IMR-90 (cell line): ENCODE measurements around the gene AKR7A2. TPM values are rescaled to one million over a fixed set of nuclear protein-coding genes. Genes with fewer than 3 reads are reported as not detected.
A peak's percentile ranks its signal among the peaks of the same experiment; 100 is the strongest.

ENCODE experiments used
- ATAC-seq: fragments of 200-7000 bp; cut with Tn5 transposase; 2 replicates; pipeline ENCODE4 v1.9.1; 2020; ENCODE audit warnings: low read depth, mild to moderate bottlenecking, moderate library complexity
- BruUV-seq: library from RNA; stranded (reverse); fragments of 400-500 nt; replicated peaks from 2 replicates; lab custom pipeline; 2021; lab: Mats Ljungman, UMichigan
- CTCF ChIA-PET: fragments of 300-600 bp; formaldehyde crosslinking; extraction: SDS; loops from one replicate; lab custom pipeline; 2021; ENCODE audit warnings: antibody characterized with exemption; lab: Yijun Ruan, JAX
- POLR2A ChIA-PET: fragments of 300-600 bp; sonication (Branson Sonifier 250); formaldehyde crosslinking; loops from one replicate; lab custom pipeline; 2022; ENCODE audit warnings: antibody characterized with exemption; ENCODE audit not compliant: unreplicated experiment; lab: Charles Lee
- DNase-seq: peaks from one replicate; pipeline ENCODE4 v3.0.0; 2013
- H2AFZ ChIP-seq: replicated peaks from 2 replicates; pipeline ENCODE3; 2013; ENCODE audit warnings: low read length, mild to moderate bottlenecking; ENCODE audit not compliant: poor library complexity
- H2AK5ac ChIP-seq: 2 replicates; pipeline ENCODE4 v1.6.1; 2013; ENCODE audit warnings: low read depth, low read length, inconsistent platforms
- H2AK9ac ChIP-seq: replicated peaks from 2 replicates; pipeline ENCODE3; 2013; ENCODE audit warnings: mild to moderate bottlenecking, low read depth, low read length, moderate library complexity; ENCODE audit not compliant: poor library complexity
- H2BK120ac ChIP-seq: 2 replicates; pipeline ENCODE4 v1.6.1; 2013; ENCODE audit warnings: low read depth, low read length, inconsistent platforms
- H2BK15ac ChIP-seq: 3 replicates; pipeline ENCODE4 v1.6.1; 2013; ENCODE audit warnings: low read depth, low read length, inconsistent platforms
- H2BK20ac ChIP-seq: 2 replicates; pipeline ENCODE4 v1.6.1; 2013; ENCODE audit warnings: low read depth, mild to moderate bottlenecking, inconsistent platforms, low read length, moderate library complexity
- H2BK5ac ChIP-seq: 2 replicates; pipeline ENCODE4 v1.6.1; 2013; ENCODE audit warnings: mild to moderate bottlenecking, low read depth, low read length, inconsistent platforms; ENCODE audit not compliant: poor library complexity, severe bottlenecking
- H3K14ac ChIP-seq: replicated peaks from 2 replicates; pipeline ENCODE4 v1.6.1; 2013; ENCODE audit warnings: low read depth, low read length, inconsistent platforms
- H3K18ac ChIP-seq: 2 replicates; pipeline ENCODE4 v1.6.1; 2013; ENCODE audit warnings: low read depth, low read length, control low read depth
- H3K23ac ChIP-seq: 2 replicates; pipeline ENCODE4 v1.6.1; 2013; ENCODE audit warnings: low read depth, low read length, inconsistent platforms
- H3K27ac ChIP-seq: 2 replicates; pipeline ENCODE4 v1.5.1; 2013; ENCODE audit warnings: mild to moderate bottlenecking, control low read depth, low read length; ENCODE audit not compliant: insufficient read depth
- H3K27me3 ChIP-seq: 2 replicates; pipeline ENCODE4 v1.6.1; 2013; ENCODE audit warnings: low read length; ENCODE audit not compliant: control insufficient read depth, insufficient read depth
- H3K36me3 ChIP-seq: 2 replicates; pipeline ENCODE4 v1.6.1; 2013; ENCODE audit warnings: low read length, mixed read lengths; ENCODE audit not compliant: control insufficient read depth, insufficient read depth
- H3K4ac ChIP-seq: 2 replicates; pipeline ENCODE4 v1.6.1; 2013; ENCODE audit warnings: low read depth, low read length, inconsistent platforms
- H3K4me1 ChIP-seq: 2 replicates; pipeline ENCODE4 v1.6.1; 2013; ENCODE audit warnings: low read length, mixed read lengths; ENCODE audit not compliant: control insufficient read depth, insufficient read depth
- H3K4me2 ChIP-seq: 2 replicates; pipeline ENCODE4 v1.6.1; 2013; ENCODE audit warnings: low read depth, mild to moderate bottlenecking, control low read depth, low read length, moderate library complexity
- H3K4me3 ChIP-seq: 2 replicates; pipeline ENCODE4 v1.5.1; 2013; ENCODE audit warnings: low read depth, mild to moderate bottlenecking, control low read depth, low read length, moderate library complexity; ENCODE audit not compliant: insufficient read depth
- H3K56ac ChIP-seq: 2 replicates; pipeline ENCODE4 v1.6.1; 2013; ENCODE audit warnings: low read length, inconsistent platforms; ENCODE audit not compliant: insufficient read depth; ENCODE audit errors: extremely low read depth
- H3K79me1 ChIP-seq, 2 experiments: 2 replicates each; pipeline ENCODE4 v1.6.1; 2013; ENCODE audit warnings: low read length in 2 of 2, inconsistent platforms in 1 of 2, low read depth in 1 of 2
- H3K9ac ChIP-seq: 2 replicates; pipeline ENCODE4 v1.6.1; 2013; ENCODE audit warnings: low read depth, low read length, control low read depth
- H3K9me1 ChIP-seq: 2 replicates; pipeline ENCODE4 v1.6.1; 2013; ENCODE audit warnings: low read length, inconsistent platforms; ENCODE audit not compliant: insufficient read depth
- H3K9me3 ChIP-seq: 2 replicates; pipeline ENCODE4 v1.6.1; 2013; ENCODE audit warnings: low read length; ENCODE audit not compliant: control insufficient read depth, insufficient read depth
- H4K20me1 ChIP-seq: 2 replicates; pipeline ENCODE4 v1.6.1; 2013; ENCODE audit warnings: low read length, inconsistent platforms; ENCODE audit not compliant: insufficient read depth
- H4K5ac ChIP-seq: 2 replicates; pipeline ENCODE4 v1.6.1; 2013; ENCODE audit warnings: mild to moderate bottlenecking, low read depth, low read length, control low read depth
- H4K8ac ChIP-seq, 2 experiments: 2 replicates each; pipeline ENCODE4 v1.6.1; 2013; ENCODE audit warnings: low read depth in 2 of 2, low read length in 2 of 2, control low read depth in 1 of 2, inconsistent platforms in 1 of 2
- H4K91ac ChIP-seq: 2 replicates; pipeline ENCODE4 v1.6.1; 2013; ENCODE audit warnings: low read depth, low read length, inconsistent platforms; ENCODE audit not compliant: insufficient read depth
- BHLHE40 ChIP-seq: fragments of 150-350 bp; IDR thresholded peaks from 2 replicates; pipeline ENCODE4 v1.6.1; 2016; ENCODE audit warnings: mild to moderate bottlenecking, low read depth, low read length
- CEBPB ChIP-seq: IDR thresholded peaks from 2 replicates; pipeline ENCODE4 v1.6.1; 2012; ENCODE audit warnings: low read depth, low read length, improper control_type of control experiment
- CHD1 ChIP-seq: IDR thresholded peaks from 2 replicates; pipeline ENCODE4 v1.6.1; 2012; ENCODE audit warnings: low read depth, low read length, improper control_type of control experiment
- CTCF ChIP-seq: conservative IDR thresholded peaks from 2 replicates; pipeline ENCODE4 v1.5.1; 2012; ENCODE audit warnings: mild to moderate bottlenecking, low read depth, low read length, improper control_type of control experiment
- FOS ChIP-seq: fragments of 150-350 bp; IDR thresholded peaks from 2 replicates; pipeline ENCODE4 v1.6.1; 2016; ENCODE audit warnings: low read depth, low read length
- MAFK ChIP-seq: IDR thresholded peaks from 2 replicates; pipeline ENCODE4 v1.6.1; 2012; ENCODE audit warnings: low read depth, low read length, improper control_type of control experiment
- MAZ ChIP-seq: IDR thresholded peaks from 2 replicates; pipeline ENCODE4 v1.6.1; 2012; ENCODE audit warnings: low read depth, mild to moderate bottlenecking, low read length, improper control_type of control experiment, moderate library complexity, borderline replicate concordance
- MXI1 ChIP-seq: IDR thresholded peaks from 2 replicates; pipeline ENCODE4 v1.6.1; 2012; ENCODE audit warnings: low read depth, mild to moderate bottlenecking, low read length, moderate library complexity, borderline replicate concordance
- NFE2L2 ChIP-seq: fragments of 150-350 bp; IDR thresholded peaks from 2 replicates; pipeline ENCODE4 v1.6.1; 2016; ENCODE audit warnings: low read depth, mild to moderate bottlenecking, low read length
- POLR2A ChIP-seq: IDR thresholded peaks from 2 replicates; pipeline ENCODE4 v1.6.1; 2012; ENCODE audit warnings: mild to moderate bottlenecking, low read depth, low read length
- RAD21 ChIP-seq: IDR thresholded peaks from 2 replicates; pipeline ENCODE4 v1.6.1; 2012; ENCODE audit warnings: low read length, improper control_type of control experiment
- RCOR1 ChIP-seq: IDR thresholded peaks from 2 replicates; pipeline ENCODE4 v1.6.1; 2012; ENCODE audit warnings: mild to moderate bottlenecking, low read length, improper control_type of control experiment; ENCODE audit not compliant: insufficient replicate concordance
- RFX5 ChIP-seq: IDR thresholded peaks from 2 replicates; pipeline ENCODE4 v1.8.0; 2012; ENCODE audit warnings: low read depth, mild to moderate bottlenecking, low read length, moderate library complexity
- SMC3 ChIP-seq: fragments of 150-350 bp; IDR thresholded peaks from 2 replicates; pipeline ENCODE4 v1.6.1; 2016; ENCODE audit warnings: low read depth, mild to moderate bottlenecking, antibody characterized with exemption, low read length, moderate library complexity
- USF2 ChIP-seq: fragments of 150-350 bp; IDR thresholded peaks from 2 replicates; pipeline ENCODE4 v1.6.1; 2017; ENCODE audit warnings: mild to moderate bottlenecking, antibody characterized with exemption, low read length, low read depth
- WGBS, 2 experiments: methylation state at CpG; one replicate each; pipeline versions ENCODE4 v1.1.5 to v1.1.7; 2013; ENCODE audit warnings: missing lambda C conversion rate in 2 of 2; ENCODE audit not compliant: insufficient read length in 1 of 2; ENCODE audit errors: extremely low coverage in 2 of 2; 5-methylcytosine and 5-hydroxymethylcytosine counted together
- dilution Hi-C: fragments of 300-500 bp; cut with HindIII; formaldehyde crosslinking; loops from one replicate; pipeline ENCODE4 v1.14.3; 2018; ENCODE audit warnings: low sequenced_read_pairs; ENCODE audit not compliant: unreplicated experiment
- in situ Hi-C: fragments of 300-500 bp; cut with MboI; formaldehyde crosslinking; loops from 3 replicates; pipeline ENCODE4 v1.14.3; 2019; ENCODE audit warnings: low sequenced_read_pairs, inconsistent platforms, mixed read lengths
- intact Hi-C: fragments of 100-400 bp; cut with micrococcal nuclease; formaldehyde crosslinking; loops from 2 replicates; pipeline ENCODE4 v1.10.0; 2022
- polyA plus RNA-seq, 3 experiments: library from polyadenylated mRNA; depleted of rRNA; stranded (reverse); fragments of >200 nt; gene quantifications; 2 replicates each; pipeline ENCODE4 v1.2.3, GENCODE V29; 2012; ENCODE audit warnings: low replicate concordance in 1 of 3
- total RNA-seq: library from RNA; depleted of rRNA; stranded (reverse); fragments of >200 nt; gene quantifications from 2 replicates; pipeline ENCODE4 v1.2.3, GENCODE V29; 2012
- TF ChIP-seq, protein P1 (sequence below): fragments of 150-350 bp; IDR thresholded peaks from 2 replicates; pipeline ENCODE4 v1.6.1; 2016; ENCODE audit warnings: low read depth, mild to moderate bottlenecking, low read length, moderate library complexity, borderline replicate concordance

The AKR7A2 gene
- total and polyA plus RNA-seq, 2 of the 4 experiments (the other 2 are of a cell fraction) = 55.8 to 60.2 TPM

GRCh38 chr1:19338323-19338762, 26.4 kb upstream of the AKR7A2 start:
- H4K20me1 ChIP-seq = peaks cover 21% of the 10 kb centered on the region; the same call in 1 of the 2 replicates
- in situ Hi-C loops = no loop called here
- H3K23ac ChIP-seq = no peak overlapping the region
- no peak overlapping the region for H3K4me2 ChIP-seq
- DNase-seq (no peak), ATAC-seq (no peak)
- H4K91ac ChIP-seq = no peak overlapping the region
- peaks cover 7 to 20% of the 10 kb centered on the region in 2 experiments for H3K79me1 ChIP-seq
- H4K8ac ChIP-seq = no peak overlapping the region
- no peak overlapping the region for H3K4ac ChIP-seq
- H3K27ac ChIP-seq = no peak overlapping the region
- H3K27me3 ChIP-seq = no peaks in the 10 kb centered on the region
- H3K9ac ChIP-seq = no peak overlapping the region
- 76% methylated on average over 9 of the region's 27 CpGs; no CpG with 5 or more reads in 1 of the 2 experiments for WGBS, 2 experiments
- no peaks in the 10 kb centered on the region for H3K4me1 ChIP-seq
- dilution Hi-C loops = no loop called here
- no peak overlapping the region for H3K4me3 ChIP-seq
- H3K9me1 ChIP-seq = peaks cover 14% of the 10 kb centered on the region
- TF ChIP-seq CEBPB = no peak
- TF ChIP-seq CHD1 = no peak
- no peak for TF ChIP-seq USF2
- TF ChIP-seq RFX5 = no peak
- no peak for TF ChIP-seq MXI1
- no peak for TF ChIP-seq POLR2A
- TF ChIP-seq NFE2L2 = no peak
- TF ChIP-seq BHLHE40 = no peak
- no peak for TF ChIP-seq RCOR1
- no peak for TF ChIP-seq MAFK
- no peak for TF ChIP-seq MAZ
- TF ChIP-seq SMC3 = no peak
- TF ChIP-seq FOS = no peak
- TF ChIP-seq RAD21 = no peak
- TF ChIP-seq CTCF = no peak
- TF ChIP-seq, protein P1, sequence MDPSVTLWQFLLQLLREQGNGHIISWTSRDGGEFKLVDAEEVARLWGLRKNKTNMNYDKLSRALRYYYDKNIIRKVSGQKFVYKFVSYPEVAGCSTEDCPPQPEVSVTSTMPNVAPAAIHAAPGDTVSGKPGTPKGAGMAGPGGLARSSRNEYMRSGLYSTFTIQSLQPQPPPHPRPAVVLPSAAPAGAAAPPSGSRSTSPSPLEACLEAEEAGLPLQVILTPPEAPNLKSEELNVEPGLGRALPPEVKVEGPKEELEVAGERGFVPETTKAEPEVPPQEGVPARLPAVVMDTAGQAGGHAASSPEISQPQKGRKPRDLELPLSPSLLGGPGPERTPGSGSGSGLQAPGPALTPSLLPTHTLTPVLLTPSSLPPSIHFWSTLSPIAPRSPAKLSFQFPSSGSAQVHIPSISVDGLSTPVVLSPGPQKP = no peak
- ChIA-PET POLR2A (no interaction called here), CTCF (interaction anchor here (0.6 kb wide), 1 partner anchor 10 kb away, joined by 6 read pairs; no protein-coding TSS in a partner anchor)
- peak overlapping the region; percentile 24 for H2AFZ ChIP-seq
- H2BK20ac ChIP-seq = no peak overlapping the region
- H2BK15ac ChIP-seq = no peak overlapping the region
- no peak overlapping the region for H3K56ac ChIP-seq
- H4K5ac ChIP-seq = no peak overlapping the region
- H2BK120ac ChIP-seq = no peak overlapping the region
- no peak overlapping the region for H2AK5ac ChIP-seq
- no peak overlapping the region for H2AK9ac ChIP-seq
- no peaks in the 10 kb centered on the region for H3K9me3 ChIP-seq
- H3K36me3 ChIP-seq = peaks cover 48% of the 10 kb centered on the region
- H3K14ac ChIP-seq = no peak overlapping the region
- H3K18ac ChIP-seq = no peak overlapping the region
- no peak overlapping the region for H2BK5ac ChIP-seq
- BruUV-seq = no TSS peak
- intact Hi-C loops = no loop called here
